BJ (cell line): Measurements from ENCODE around the gene HIVEP2. TPM values are rescaled to one million over a fixed set of nuclear protein-coding genes. Genes with fewer than 3 reads are reported as not detected.

Experiments used
- CTCF ChIA-PET: fragments of 350-600 bp; formaldehyde crosslinking; extraction: SDS; loops from one replicate; lab custom pipeline; 2021; ENCODE audit warnings: antibody characterized with exemption, inconsistent platforms; lab: Yijun Ruan, JAX
- POLR2A ChIA-PET: fragments of 300-600 bp; sonication (Branson Sonifier 250); formaldehyde crosslinking; extraction: SDS; loops from one replicate; lab custom pipeline; 2021; ENCODE audit warnings: antibody characterized with exemption; lab: Charles Lee
- DNase-seq: peaks from one replicate; pipeline ENCODE4 v3.0.0-alpha.2; 2011; ENCODE audit warnings: low read depth
- H3K27me3 ChIP-seq: 2 replicates; pipeline ENCODE4 v1.6.0; 2011; ENCODE audit warnings: low read length; ENCODE audit not compliant: control insufficient read depth, insufficient read depth
- H3K36me3 ChIP-seq: 2 replicates; pipeline ENCODE4 v1.5.1; 2011; ENCODE audit warnings: low read length; ENCODE audit not compliant: control insufficient read depth, insufficient read depth
- H3K4me3 ChIP-seq: 2 replicates; pipeline ENCODE4 v1.5.1; 2011; ENCODE audit warnings: low read depth, mild to moderate bottlenecking, control low read depth, low read length
- CTCF ChIP-seq: IDR thresholded peaks from 2 replicates; pipeline ENCODE4 v1.5.1; 2011; ENCODE audit warnings: low read depth, mild to moderate bottlenecking, control low read depth, inconsistent platforms, low read length, moderate library complexity; ENCODE audit not compliant: insufficient read depth
- polyA plus RNA-seq: library from polyadenylated mRNA; depleted of rRNA; stranded (reverse); fragments of >200 nt; gene quantifications from 2 replicates; pipeline ENCODE4 v1.2.3, GENCODE V29; 2011

Gene HIVEP2
- polyA plus RNA-seq, 1 experiment = 3.7 TPM

- Histone ChIP-seq H3K27me3 (no peaks in the 10 kb centered on the region), H3K36me3 (no peaks in the 10 kb centered on the region), H3K4me3 (no peak overlapping the region)
- CTCF ChIA-PET = interaction anchor here (0.6 kb wide), 1 partner anchor 216 kb away, joined by 3 read pairs; no protein-coding TSS in a partner anchor
- DNase-seq = no peak
- no peak for TF ChIP-seq CTCF
- POLR2A ChIA-PET = no interaction called here
Measured at GRCh38 chr6:142914369-142914768, 30.6 kb downstream of the HIVEP2 start.

- ChIA-PET CTCF (interaction anchor here (0.6 kb wide), 2 partner anchors 93 to 215 kb away, joined by 3 to 5 read pairs; no protein-coding TSS in a partner anchor), POLR2A (no interaction called here)
- H3K4me3 ChIP-seq = no peak overlapping the region
- H3K36me3 ChIP-seq = no peaks in the 10 kb centered on the region
- no peak for TF ChIP-seq CTCF
- no peak for DNase-seq
- no peaks in the 10 kb centered on the region for H3K27me3 ChIP-seq
Measured at GRCh38 chr6:142913511-142914047, 31.4 kb downstream of the HIVEP2 start.

- POLR2A ChIA-PET = no interaction called here
- TF ChIP-seq CTCF = no peak
- H3K36me3 ChIP-seq = no peaks in the 10 kb centered on the region
- CTCF ChIA-PET = interaction anchor here (0.6 kb wide), 1 partner anchor 93 kb away, joined by 5 read pairs; no protein-coding TSS in a partner anchor
- no peaks in the 10 kb centered on the region for H3K27me3 ChIP-seq
- no peak for DNase-seq
- H3K4me3 ChIP-seq = no peak overlapping the region
Measured at GRCh38 chr6:142913036-142913510, 31.9 kb downstream of the HIVEP2 start.

DNA sequence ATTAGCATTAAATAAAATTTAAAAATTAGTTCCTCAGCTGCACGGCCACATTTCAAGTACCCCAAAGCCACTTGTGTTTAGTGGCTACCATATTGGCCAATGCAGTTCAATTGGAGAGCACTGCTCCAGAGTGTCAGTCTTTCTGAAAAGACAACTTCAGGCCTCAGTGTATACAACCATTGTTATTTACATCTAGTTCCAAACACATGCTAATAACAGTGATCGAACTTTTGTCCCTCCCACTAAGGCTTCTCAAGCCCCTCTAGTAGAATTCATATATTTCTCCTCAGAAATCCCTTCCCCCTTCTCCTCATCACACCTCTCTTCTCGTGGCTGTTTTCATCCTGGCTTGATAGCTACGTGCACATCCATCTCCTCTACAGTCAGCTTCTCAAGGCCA lies 32.9 kb downstream of the HIVEP2 start:
- CTCF ChIA-PET = no interaction called here
- no peak for TF ChIP-seq CTCF
- no peaks in the 10 kb centered on the region for H3K27me3 ChIP-seq
- POLR2A ChIA-PET = no interaction called here
- DNase-seq = no peak
- no peak overlapping the region for H3K4me3 ChIP-seq
- H3K36me3 ChIP-seq = no peaks in the 10 kb centered on the region

GRCh38 chr6:142911430-142911829 lies 33.5 kb downstream of the HIVEP2 start:
- H3K4me3 ChIP-seq = no peak overlapping the region
- no peak for TF ChIP-seq CTCF
- POLR2A ChIA-PET = no interaction called here

More at GRCh38 chr6:142911430-142911829, 33.5 kb downstream of the HIVEP2 start:
- DNase-seq = no peak
- no peaks in the 10 kb centered on the region for H3K27me3 ChIP-seq
- no peaks in the 10 kb centered on the region for H3K36me3 ChIP-seq
- CTCF ChIA-PET = no interaction called here
